MM.1S (cell line): ENCODE measurements around the gene SYNE4.

Experiments used
- DNase-seq: peaks from one replicate; pipeline ENCODE4 v3.0.0-alpha.2; 2015
- H2AFZ ChIP-seq: fragments of 300-600 bp; sonication (generic); 2 replicates; pipeline ENCODE4 v1.6.0; 2016; ENCODE audit warnings: antibody characterized with exemption, low read length
- H3F3A ChIP-seq: fragments of 300-600 bp; sonication (generic); 2 replicates; pipeline ENCODE4 v1.6.1; 2016; ENCODE audit warnings: mild to moderate bottlenecking, antibody characterized with exemption, low read length, moderate library complexity, mixed read lengths; ENCODE audit not compliant: insufficient read depth
- H3K27ac ChIP-seq: fragments of 300-600 bp; sonication (generic); 2 replicates; pipeline ENCODE4 v1.5.1; 2016; ENCODE audit warnings: mild to moderate bottlenecking, low read length
- H3K27me3 ChIP-seq: fragments of 300-600 bp; sonication (generic); replicated peaks from 2 replicates; pipeline ENCODE4 v1.6.0; 2016; ENCODE audit warnings: low read length; ENCODE audit not compliant: insufficient read depth
- H3K36me3 ChIP-seq: fragments of 300-600 bp; sonication (generic); replicated peaks from 2 replicates; pipeline ENCODE4 v1.6.1; 2016; ENCODE audit warnings: mild to moderate bottlenecking, low read length, mixed read lengths; ENCODE audit not compliant: insufficient read depth
- H3K4me1 ChIP-seq: fragments of 300-600 bp; sonication (generic); 2 replicates; pipeline ENCODE4 v1.6.1; 2016; ENCODE audit warnings: low read length, mixed read lengths
- H3K4me2 ChIP-seq: fragments of 300-600 bp; sonication (generic); 2 replicates; pipeline ENCODE4 v1.6.0; 2016; ENCODE audit warnings: low read depth, low read length
- H3K4me3 ChIP-seq: fragments of 300-600 bp; sonication (generic); 2 replicates; pipeline ENCODE4 v1.5.1; 2016; ENCODE audit warnings: low read length, mixed read lengths
- H3K79me2 ChIP-seq: fragments of 300-600 bp; sonication (generic); 2 replicates; pipeline ENCODE4 v1.6.1; 2016; ENCODE audit warnings: mixed run types, low read length, mixed read lengths
- H3K9ac ChIP-seq: fragments of 300-600 bp; sonication (generic); 2 replicates; pipeline ENCODE4 v1.6.1; 2016; ENCODE audit warnings: low read length, mixed read lengths
- H3K9me2 ChIP-seq: fragments of 300-600 bp; sonication (generic); replicated peaks from 2 replicates; pipeline ENCODE4 v1.6.1; 2016; ENCODE audit warnings: mild to moderate bottlenecking, low read length, mixed read lengths; ENCODE audit not compliant: insufficient read depth
- H3K9me3 ChIP-seq: fragments of 300-600 bp; sonication (generic); replicated peaks from 2 replicates; pipeline ENCODE4 v1.6.1; 2016; ENCODE audit warnings: mild to moderate bottlenecking, low read length, mixed read lengths; ENCODE audit not compliant: insufficient read depth
- H4K20me1 ChIP-seq: fragments of 300-600 bp; sonication (generic); 2 replicates; pipeline ENCODE4 v1.6.1; 2016; ENCODE audit warnings: mild to moderate bottlenecking, low read length, moderate library complexity, mixed read lengths; ENCODE audit not compliant: insufficient read depth
- EZH2 ChIP-seq: fragments of 300-600 bp; sonication (generic); optimal IDR thresholded peaks from 2 replicates; pipeline ENCODE3; 2017; ENCODE audit warnings: low read depth, mild to moderate bottlenecking, antibody characterized with exemption, low read length, mixed read lengths
- EZH2phosphoT487 ChIP-seq: fragments of 300-600 bp; sonication (generic); IDR thresholded peaks from 2 replicates; pipeline ENCODE4 v1.6.1; 2018; ENCODE audit warnings: antibody characterized with exemption, low read length
- TF ChIP-seq, protein P1 (sequence below): fragments of 300-600 bp; sonication (generic); IDR thresholded peaks from 2 replicates; pipeline ENCODE4 v1.5.1; 2016; ENCODE audit warnings: antibody characterized with exemption, low read length, mixed read lengths

The SYNE4 gene

DNA sequence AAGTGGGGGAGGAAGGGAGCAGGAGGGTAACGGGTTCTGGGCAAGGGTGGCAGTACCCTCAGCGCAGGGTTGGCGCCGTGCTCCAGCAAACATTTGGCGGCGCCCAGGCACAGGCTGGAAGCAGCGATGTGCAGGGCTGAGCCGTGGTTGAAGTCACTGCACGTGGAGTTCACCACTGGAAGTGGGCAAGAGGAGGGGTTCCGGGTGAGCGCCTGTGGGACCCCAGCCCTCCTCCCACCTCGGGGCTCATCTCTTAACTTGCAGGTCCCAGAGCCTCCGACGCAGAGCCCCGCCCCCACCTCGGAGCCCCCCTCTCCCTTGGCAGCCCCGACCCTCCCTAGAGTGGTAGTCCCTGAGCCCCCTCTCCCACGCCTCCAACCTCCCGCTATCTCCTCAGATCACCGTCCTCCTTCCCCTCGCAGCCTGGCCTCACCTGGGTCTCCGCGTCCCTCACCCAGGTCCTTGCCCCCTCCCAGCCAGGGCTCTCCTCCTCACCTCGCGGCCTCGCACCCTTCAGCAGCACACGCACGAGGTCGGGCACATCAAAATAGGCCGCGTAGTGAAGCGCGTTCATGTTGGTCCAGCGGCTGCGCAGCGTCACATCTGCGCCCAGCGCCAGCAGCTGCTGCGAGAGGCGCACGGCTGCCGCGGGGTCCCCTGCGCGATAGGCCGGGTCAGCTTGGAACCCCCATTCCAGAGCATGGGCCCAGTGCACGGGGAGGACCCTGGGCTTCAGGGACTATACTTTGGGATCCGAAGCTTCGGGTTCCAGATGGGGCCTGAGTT is 17.7 kb upstream of the SYNE4 start:
- H3K79me2 ChIP-seq: no peaks in the 10 kb centered on the region
- no peak overlapping the region for H2AFZ ChIP-seq
- no peaks in the 10 kb centered on the region for H3K9me2 ChIP-seq
- H3K36me3 ChIP-seq: no peaks in the 10 kb centered on the region
- DNase-seq: no peak
- H3K27ac ChIP-seq: no peak overlapping the region
- H3K27me3 ChIP-seq: no peaks in the 10 kb centered on the region
- no peak overlapping the region for H3K9ac ChIP-seq
- H3F3A ChIP-seq: peaks cover 4% of the 10 kb centered on the region; the same call in 1 of the 2 replicates
- H3K4me1 ChIP-seq: no peaks in the 10 kb centered on the region
- no peak for TF ChIP-seq EZH2
- TF ChIP-seq, protein P1, sequence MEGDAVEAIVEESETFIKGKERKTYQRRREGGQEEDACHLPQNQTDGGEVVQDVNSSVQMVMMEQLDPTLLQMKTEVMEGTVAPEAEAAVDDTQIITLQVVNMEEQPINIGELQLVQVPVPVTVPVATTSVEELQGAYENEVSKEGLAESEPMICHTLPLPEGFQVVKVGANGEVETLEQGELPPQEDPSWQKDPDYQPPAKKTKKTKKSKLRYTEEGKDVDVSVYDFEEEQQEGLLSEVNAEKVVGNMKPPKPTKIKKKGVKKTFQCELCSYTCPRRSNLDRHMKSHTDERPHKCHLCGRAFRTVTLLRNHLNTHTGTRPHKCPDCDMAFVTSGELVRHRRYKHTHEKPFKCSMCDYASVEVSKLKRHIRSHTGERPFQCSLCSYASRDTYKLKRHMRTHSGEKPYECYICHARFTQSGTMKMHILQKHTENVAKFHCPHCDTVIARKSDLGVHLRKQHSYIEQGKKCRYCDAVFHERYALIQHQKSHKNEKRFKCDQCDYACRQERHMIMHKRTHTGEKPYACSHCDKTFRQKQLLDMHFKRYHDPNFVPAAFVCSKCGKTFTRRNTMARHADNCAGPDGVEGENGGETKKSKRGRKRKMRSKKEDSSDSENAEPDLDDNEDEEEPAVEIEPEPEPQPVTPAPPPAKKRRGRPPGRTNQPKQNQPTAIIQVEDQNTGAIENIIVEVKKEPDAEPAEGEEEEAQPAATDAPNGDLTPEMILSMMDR: no peak
- TF ChIP-seq EZH2phosphoT487: no peak
- no peaks in the 10 kb centered on the region for H3K9me3 ChIP-seq
- no peaks in the 10 kb centered on the region for H4K20me1 ChIP-seq
- no peak overlapping the region for H3K4me3 ChIP-seq
- H3K4me2 ChIP-seq: no peak overlapping the region

- H3K4me3 ChIP-seq: no peak overlapping the region
- H3F3A ChIP-seq: peaks cover 2% of the 10 kb centered on the region; the same call in 1 of the 2 replicates
- no peaks in the 10 kb centered on the region for H3K79me2 ChIP-seq
- TF ChIP-seq, protein P1: no peak
- TF ChIP-seq EZH2 (no peak), EZH2phosphoT487 (no peak)
- H3K4me2 ChIP-seq: no peak overlapping the region
- H2AFZ ChIP-seq: no peak overlapping the region
- H3K9me3 ChIP-seq: no peaks in the 10 kb centered on the region
- DNase-seq: no peak
- H4K20me1 ChIP-seq: no peaks in the 10 kb centered on the region
- no peaks in the 10 kb centered on the region for H3K4me1 ChIP-seq
- no peaks in the 10 kb centered on the region for H3K36me3 ChIP-seq
- no peak overlapping the region for H3K9ac ChIP-seq
- no peaks in the 10 kb centered on the region for H3K9me2 ChIP-seq
- no peaks in the 10 kb centered on the region for H3K27me3 ChIP-seq
- H3K27ac ChIP-seq: no peak overlapping the region
Measured at GRCh38 chr19:36025541-36025940, 16.9 kb upstream of the SYNE4 start.

- no peak overlapping the region for H3K4me2 ChIP-seq
- DNase-seq: no peak
- no peaks in the 10 kb centered on the region for H3K9me3 ChIP-seq
- no peak overlapping the region for H3K4me3 ChIP-seq
- no peaks in the 10 kb centered on the region for H3K4me1 ChIP-seq
- H3K36me3 ChIP-seq: no peaks in the 10 kb centered on the region
- TF ChIP-seq EZH2 (no peak), EZH2phosphoT487 (no peak)
- TF ChIP-seq, protein P1: no peak
- H3K9ac ChIP-seq: no peak overlapping the region
- no peaks in the 10 kb centered on the region for H3K27me3 ChIP-seq
- H2AFZ ChIP-seq: no peak overlapping the region
- no peaks in the 10 kb centered on the region for H3F3A ChIP-seq
- no peaks in the 10 kb centered on the region for H3K79me2 ChIP-seq
- no peaks in the 10 kb centered on the region for H4K20me1 ChIP-seq
- H3K9me2 ChIP-seq: no peaks in the 10 kb centered on the region
- no peak overlapping the region for H3K27ac ChIP-seq
Measured at GRCh38 chr19:36023432-36023831, 14.8 kb upstream of the SYNE4 start.
